HG03103 (cell line): Measurements from ENCODE around the gene CFAP77.

Experiments
- ATAC-seq: cut with Tn5 transposase; IDR thresholded peaks from one replicate; pipeline ENCODE4 v1.9.1; 2021; ENCODE audit warnings: low read depth; ENCODE audit not compliant: unreplicated experiment

The CFAP77 gene

DNA sequence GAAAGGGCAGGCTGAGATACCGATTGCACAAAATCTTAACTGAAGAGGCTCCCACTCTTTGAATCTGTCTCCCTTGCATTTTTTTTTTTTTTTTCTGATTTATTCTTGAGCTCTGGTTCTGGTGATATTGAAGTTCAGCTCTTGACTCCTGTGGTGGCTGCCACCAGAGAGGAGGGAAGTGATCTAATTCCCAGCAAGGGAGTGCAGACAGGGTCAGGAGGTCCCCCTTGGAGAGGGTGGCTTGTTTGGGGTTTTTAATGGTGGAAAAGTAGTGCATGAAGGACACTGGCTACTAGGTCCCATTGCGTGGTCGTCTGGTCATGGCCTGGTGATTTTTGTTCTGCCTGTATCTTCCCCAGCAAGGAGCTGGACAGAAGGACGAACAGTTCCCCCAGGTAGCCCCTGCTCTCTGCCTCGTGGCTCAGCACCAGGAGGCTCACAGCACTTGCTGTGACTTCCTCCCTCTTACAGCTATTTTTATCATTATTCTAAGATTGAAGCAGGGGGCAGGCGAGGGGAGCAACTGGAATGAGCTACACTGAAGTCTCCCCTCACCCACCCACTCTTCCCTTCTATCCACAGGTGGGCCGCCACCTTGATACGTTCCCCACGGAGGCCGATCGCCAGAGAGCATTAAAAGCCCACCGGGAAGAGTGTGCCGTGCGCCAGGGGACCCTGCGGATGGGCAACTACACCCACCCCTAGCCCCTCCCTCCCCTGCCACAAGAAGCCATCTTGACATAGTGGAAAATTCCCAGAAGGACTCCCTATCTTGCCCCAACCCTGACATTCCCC lies 162.0 kb downstream of the CFAP77 start:
- ATAC-seq = no peak

DNA sequence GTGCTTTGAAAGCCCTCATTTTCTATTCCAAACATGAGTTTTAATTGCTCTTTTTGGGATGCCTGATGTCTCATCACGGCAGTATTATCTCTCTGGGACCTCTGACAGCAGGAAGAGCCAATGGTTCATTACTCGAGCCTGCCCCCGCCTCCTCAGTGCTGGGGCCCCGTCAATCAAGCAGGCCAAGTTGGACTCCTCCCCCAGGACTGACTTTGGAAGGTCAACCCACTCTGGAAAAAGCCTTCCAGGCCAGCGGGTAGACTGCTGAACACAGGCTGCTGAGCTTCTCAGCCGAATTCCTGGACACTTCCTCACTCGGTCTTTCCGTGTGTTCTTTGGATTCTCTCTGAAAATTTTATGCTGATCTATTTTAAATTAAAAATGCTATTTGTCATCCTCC lies 162.9 kb downstream of the CFAP77 start:
- no peak for ATAC-seq

DNA sequence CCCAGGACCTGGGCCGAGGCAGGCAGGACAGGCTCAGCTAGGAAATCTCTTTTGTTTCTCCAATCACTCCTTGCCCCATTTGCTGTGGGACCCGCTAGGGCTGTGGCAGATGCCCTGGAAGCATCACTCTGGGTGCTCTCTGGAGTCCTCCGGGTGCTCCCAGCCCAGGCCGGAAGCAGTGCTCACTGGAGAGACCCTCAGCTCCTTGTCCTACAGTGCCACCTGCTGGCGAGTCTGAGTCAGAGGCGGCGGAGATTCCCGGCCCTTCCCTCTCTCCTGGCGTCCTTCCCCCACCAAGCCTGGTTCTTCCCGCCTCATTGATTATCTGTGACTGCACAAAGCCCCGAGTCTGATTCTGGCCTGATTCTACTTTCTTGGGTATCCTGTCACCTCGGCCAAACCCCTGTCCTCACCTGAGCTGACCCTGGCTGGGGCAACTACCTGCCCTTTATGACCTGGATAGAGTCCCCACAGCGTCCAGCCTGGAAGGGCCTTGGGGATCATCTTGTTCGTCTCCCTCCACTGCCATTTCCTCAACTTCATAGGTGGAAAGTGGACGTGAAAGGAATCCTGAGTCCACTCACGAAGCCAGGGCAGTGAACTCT lies 165.1 kb downstream of the CFAP77 start:
- no peak for ATAC-seq

DNA sequence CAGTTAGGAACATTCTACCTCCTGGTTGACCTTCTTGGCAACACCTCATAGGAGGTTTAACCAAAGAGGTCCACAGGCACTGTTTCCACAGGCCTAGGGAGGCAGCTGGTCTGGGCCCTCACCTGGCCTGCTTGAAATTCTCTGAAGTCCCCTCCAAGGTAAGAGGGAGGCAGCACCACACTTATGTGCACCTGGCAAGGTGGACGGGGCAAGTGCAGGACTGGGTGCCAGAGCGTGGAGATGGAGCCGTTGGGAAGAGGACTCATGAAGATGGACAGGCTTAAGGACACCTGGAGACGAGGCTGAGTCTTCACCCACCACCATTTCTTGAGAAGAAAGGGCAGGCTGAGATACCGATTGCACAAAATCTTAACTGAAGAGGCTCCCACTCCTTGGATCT lies 165.8 kb downstream of the CFAP77 start:
- no peak for ATAC-seq

DNA sequence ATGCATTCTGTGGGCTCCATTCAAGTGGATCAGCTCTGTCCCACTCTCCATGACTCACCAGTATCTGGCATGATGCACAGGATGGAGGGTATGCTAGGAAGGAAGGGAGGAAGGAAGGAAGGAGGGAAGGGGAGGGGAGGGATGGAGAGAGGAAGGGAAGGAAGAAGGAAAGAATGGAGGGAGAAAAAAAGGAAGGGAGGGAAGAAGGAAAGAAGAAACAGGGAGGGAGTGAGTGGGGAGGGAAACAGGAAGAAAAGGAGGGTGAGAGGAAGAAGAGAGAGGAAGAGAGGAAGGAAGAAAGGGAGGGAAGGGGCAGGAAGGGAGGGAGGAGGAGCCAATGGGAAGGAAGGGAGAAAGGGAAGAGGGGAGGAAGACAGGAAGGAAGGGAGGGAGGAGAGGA lies 167.1 kb downstream of the CFAP77 start:
- ATAC-seq = no peak

DNA sequence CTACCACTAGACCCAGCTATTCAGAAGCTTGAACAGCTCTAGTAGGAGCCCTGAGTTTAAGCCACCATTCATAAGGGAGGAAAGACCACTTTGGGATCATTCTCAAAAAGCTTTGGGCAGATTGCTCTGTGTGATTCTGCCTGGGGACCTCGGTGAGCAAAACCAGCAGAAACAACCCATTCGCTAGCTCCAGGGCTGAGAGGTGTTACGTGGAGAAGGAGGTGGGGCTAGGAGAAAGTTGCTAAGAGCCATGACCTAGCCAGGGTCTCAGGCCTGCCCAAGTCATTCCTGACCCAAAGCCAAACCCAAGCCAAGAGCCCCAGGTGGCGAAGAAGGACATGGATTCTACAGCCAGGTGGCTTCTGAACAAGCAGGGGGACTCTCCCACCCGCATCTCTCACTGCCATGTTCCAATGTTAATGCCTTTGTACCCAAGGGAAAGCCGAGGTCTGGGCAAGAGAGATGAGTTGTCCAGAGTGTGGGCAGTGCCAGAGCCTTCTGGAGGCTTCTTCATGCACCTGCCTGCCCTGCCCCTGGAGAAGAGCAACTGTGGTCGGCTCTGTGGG lies 168.4 kb downstream of the CFAP77 start:
- ATAC-seq = no peak

DNA sequence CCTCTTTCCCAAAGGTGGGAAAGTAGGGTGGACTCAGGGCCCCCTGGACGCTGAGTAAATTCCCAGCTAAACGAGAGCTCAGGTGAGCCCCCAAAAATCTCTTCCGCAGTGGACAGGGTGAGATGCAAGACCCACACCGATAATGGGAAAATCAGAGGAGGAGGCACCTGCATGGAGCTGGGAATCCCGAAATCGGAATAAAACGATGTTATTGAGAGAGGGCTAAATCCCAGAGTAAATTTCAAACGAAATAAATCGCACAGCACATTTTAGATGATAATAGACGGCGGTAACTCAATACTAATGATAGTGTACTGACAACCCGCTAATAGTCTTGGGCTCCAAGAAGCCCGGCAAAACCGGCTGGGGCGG lies 169.4 kb downstream of the CFAP77 start:
- ATAC-seq = no peak

DNA sequence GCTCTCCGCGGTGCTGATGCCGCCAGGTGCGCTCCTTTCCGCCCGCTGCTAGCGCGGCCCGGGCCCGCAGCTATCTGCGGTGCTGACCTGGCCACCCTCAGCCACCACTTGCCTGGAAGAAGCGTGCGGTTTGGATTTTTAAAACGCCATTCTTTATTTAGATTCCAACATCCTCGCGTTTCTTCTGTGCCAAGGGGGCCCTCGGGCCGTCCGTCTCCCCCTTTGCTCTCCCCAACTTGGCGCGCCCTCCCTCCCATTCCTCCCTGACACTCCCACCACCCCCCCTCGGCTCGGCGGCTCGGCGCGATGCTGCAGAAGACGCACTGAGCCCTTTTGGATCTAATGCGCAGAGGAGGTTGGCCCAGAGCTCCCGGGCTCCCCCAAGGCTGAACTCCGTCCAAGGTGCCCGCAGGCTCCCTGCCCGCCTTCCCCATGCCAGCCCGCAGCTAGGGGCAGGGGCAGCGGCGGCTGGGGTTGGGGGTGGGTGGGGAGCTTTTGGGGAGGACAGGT lies 172.3 kb downstream of the CFAP77 start, which contains the start of gene BARHL1:
BARHL1 (plus strand) TSS at position 331 of the 510 bp plus-strand sequence. CDS start 192 bp downstream, outside the sequence.
- ATAC-seq = no peak

DNA sequence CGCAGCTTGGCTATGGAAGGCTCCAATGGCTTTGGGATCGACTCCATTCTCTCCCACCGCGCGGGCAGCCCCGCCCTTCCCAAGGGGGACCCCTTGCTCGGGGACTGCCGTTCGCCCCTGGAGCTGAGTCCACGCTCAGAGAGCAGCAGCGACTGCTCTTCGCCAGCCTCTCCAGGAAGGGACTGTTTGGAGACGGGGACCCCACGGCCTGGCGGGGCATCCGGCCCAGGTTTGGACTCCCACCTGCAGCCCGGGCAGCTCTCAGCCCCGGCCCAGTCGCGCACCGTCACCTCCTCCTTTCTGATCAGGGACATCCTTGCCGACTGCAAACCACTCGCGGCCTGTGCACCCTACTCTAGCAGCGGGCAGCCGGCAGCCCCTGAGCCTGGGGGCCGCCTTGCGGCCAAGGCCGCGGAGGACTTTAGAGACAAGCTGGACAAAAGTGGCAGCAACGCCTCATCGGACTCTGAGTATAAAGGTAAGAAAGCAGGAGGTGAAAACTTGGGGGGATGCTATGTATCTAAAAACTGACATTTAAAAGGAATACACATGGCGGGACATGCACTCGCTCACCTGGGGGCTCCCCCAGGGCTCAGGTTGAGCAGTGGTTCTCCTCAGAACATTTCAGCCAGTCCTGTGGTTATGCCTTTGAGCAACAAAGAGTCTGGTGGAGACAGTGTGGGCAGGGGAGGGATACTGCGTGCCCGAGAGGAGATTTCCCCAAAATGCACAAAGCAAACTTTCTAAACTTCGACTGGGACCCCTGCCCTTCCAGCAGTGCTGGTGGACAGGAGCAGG lies 173.0 kb downstream of the CFAP77 start:
- ATAC-seq = no peak

DNA sequence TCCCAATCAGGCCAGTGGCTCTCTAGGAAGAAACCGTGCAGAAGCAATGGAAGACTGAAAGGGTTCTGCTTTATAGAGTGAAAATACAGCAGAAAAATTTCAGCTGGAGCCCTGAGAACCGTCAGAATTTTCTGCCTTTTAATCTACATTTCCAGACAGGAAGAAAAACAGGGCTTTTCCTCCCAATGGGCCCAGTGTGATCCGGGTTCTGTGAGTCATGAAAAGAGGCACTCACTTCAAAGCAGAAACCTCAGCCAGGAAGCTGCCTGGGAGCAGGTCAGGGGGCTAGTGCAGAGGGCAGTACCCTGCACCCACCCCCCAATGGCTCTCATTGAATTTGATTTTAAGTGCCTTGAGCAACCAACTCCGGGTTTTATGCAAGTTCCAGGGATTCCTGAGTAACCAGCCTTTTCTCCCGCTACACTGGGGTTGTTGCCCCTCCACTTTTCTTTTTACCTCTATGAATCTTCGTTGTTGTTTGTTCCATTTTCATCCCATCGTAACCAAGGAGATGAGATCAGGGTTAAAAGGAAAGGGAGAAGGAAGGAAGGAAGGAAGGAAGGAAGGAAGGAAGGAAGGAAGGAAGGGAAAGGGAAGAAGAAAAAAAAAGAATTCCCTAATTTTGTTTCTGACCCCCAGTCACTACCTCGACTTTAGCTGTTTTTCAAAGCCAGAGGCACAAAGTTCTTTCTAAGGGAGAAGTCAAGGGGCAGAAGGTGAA lies 173.7 kb downstream of the CFAP77 start:
- no peak for ATAC-seq

DNA sequence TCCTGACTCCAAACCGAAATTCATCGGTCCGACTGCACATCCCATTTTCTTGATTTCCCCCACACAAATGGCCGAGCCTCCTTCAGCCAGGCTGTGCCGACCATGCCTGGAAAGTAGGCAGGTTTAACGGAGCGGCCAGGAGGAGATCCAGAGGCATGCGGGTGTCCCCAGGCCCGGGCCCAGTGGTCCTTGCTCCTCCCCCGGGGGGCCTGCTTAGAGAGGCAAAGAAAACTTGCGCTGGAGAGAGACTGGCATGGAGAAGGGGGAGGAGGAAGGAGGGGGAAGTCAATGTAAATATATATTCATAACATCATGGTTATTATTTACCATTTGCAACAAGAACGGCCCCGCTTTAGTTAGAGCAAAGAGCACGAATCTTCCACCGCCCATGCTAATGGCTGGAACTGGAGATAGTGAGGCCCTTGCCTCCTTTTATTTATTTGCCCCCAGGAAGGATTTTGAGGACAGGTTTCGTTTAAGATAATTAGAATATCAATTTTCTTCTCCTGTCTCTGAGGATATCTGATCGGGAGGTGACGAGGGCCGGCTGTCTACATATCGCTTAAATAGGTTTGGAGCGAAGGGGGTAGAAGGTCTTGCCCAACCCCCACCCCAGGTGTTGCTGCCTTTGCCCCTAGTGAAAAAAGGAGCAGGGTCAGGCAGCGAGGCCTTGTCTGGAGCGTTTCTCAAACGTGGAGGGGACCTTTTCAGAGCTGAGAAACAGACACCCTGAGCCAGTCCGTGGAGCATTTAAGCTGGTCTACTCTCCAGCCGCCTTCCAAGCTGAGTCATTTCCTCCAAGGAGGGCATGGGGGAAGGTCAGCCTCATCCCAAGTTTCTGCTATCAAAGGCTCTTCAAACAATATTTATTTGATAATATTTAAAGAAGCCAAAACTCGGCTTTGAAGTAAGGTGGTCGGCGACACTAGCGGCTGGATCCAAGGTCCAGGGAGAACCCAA lies 174.9 kb downstream of the CFAP77 start:
- no peak for ATAC-seq

DNA sequence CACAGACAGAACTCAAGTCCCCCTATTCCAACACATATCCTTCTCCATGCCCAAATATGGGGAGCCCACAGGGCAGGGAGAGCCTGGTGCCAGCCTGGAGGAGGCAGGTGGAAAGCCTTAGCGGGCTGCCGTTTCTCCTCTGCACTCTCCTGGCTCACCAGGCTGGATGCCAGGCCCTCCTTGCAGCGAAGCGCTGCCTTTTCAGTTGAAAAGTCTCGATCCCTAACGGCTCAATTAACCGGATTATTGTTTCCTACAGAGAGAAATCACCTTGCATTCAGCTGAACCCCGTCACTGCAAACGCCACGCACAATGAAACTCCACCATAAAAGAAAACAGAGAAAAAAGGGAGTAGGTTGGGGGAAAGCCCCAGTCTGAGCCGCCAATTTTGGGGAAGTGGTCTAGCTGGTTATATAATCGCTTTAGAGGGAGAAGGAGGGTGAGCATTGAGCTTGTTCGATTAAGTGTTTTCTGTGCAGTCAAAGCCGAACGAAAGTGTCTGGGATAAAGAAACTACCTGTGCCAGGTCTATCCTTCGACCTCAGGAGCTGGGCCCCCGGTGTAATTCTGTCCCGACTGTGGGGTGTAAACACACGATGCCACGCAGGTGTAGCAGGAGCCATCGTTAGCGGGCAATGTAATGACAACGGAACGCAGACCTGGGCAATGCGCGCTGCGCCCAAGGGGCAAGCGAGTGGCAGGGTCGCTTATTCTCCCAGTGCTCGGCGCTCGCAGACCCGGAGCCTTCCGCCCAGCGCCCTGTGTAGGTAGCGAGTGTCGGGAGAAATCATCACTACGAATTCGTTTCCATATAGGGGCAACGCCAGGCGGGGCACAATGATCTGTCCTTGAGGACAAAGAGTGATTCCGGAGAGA lies 176.2 kb downstream of the CFAP77 start:
- ATAC-seq = no peak

DNA sequence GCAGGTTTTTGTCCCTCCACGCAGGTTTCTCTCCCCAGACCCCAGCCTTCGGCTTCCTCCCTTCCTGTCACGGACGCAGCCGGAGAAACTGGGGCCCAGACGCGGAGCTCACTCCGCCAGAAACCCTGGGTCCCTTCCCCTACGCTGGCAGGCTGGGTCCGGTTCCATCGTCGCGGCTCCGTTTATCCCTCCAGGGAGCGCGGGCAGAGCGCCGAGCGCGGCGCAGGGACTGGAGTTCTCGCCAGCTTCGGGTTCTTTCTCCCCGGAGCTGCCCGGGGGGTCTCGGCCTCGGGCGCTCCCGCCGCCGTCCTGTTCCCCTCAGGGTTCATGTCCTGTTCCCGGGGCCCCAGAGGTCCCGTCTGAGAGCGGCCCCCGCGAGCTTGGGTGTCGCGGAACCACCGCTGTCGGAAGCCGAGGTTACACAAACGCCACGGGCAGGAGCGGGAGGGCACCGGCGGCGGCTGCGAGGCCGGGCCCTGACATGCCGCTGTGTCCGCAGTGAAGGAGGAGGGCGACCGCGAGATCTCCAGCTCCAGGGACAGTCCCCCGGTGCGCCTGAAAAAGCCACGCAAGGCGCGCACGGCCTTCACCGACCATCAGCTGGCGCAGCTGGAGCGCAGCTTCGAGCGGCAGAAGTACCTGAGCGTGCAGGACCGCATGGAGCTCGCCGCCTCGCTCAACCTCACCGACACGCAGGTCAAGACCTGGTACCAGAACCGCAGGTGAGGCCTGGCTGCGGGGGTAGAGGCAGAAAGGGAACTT lies 177.0 kb downstream of the CFAP77 start:
- no peak for ATAC-seq

DNA sequence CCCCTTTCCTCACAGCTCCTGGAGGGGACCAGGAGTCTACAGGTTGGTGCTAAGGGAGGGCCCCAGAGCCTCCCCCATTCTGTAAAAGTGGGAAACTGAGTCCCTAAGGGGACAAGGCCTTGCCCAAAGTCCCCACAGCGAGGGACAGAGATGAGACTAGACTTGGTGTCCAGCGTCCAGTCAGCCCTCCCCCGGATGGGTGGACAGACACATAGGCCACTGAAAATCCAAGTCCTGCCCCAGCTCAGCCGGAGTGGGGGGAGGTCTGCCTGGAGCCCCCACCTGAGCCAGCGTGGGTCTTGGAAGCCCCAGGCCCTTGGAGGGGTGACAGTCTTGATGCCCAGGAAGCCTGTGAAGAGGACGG lies 177.6 kb downstream of the CFAP77 start:
- ATAC-seq = no peak

DNA sequence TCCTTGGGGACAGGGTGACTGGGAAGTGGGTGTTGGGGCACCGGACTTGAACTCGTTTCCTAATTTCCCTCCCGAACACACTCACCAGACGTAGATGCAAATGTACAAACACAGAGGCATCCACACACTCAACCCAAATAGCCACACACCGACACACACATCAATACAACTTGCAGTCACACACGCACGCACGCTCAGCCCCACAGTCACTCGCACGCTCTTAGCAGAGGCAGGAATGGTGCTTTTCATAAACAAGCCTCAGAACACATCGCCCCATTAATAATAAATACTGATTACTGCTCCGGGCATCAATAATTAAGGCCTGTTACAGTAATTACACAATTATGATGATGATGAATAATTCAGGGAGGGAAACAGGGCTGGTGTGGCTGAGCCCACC lies 178.1 kb downstream of the CFAP77 start:
- ATAC-seq = no peak

DNA sequence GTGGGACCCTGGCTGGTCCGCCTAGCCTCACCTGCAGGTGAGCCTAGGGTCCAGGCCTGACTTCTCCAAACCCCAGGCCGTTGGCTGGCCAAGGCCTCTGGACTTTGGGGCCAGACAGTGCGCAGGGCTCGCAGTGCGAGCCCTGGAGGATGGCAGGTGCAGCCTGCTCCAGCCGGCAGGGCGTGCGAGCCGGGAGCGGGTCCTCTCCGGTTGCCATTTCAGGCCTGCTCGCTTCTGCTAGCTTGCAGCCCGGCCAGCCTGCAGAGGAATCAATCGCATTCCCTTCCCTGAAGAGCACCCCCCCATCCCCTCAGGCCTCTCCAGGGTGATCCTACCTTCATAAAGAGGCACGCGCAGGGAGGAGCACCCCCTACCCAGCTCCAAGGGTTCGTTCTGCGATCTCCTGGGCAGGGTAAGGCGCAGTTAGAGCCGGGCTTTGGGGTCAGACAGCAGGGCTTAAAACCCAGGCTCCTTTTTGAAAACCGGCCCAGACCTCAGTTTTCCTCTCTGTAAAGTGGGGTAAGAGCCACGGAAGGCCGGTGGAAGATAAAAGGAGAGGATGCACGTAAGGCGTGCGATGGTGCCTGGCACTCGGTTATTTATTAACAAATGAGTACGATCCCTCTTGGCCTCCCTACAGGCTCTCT lies 178.6 kb downstream of the CFAP77 start:
- ATAC-seq = no peak
